SK-N-SH treated with all-trans-retinoic acid at 6 μM for 48 hours (cell line): ENCODE measurements around the gene BCAM.
A peak's percentile ranks its signal among the peaks of the same experiment; 100 is the strongest.

ENCODE experiments used
- ATAC-seq: fragments of 200-7000 bp; cut with Tn5 transposase; 3 replicates; pipeline ENCODE4 v1.9.1; 2020; ENCODE audit warnings: mild to moderate bottlenecking, moderate library complexity
- BACH2 ChIP-seq: fragments of 250-450 bp; sonication (Bioruptor Pico); IDR thresholded peaks from 2 replicates; pipeline ENCODE4 v1.9.0; 2021; ENCODE audit warnings: mild to moderate bottlenecking, borderline replicate concordance
- CREB5 ChIP-seq: fragments of 250-450 bp; sonication (Bioruptor Pico); IDR thresholded peaks from 2 replicates; pipeline ENCODE4 v1.5.1; 2020; ENCODE audit warnings: low read depth, mild to moderate bottlenecking, moderate library complexity
- CSDC2 ChIP-seq: fragments of 250-450 bp; sonication (Bioruptor Pico); IDR thresholded peaks from 2 replicates; pipeline ENCODE4 v1.5.0; 2020; ENCODE audit warnings: mild to moderate bottlenecking, moderate library complexity
- CSRNP3 ChIP-seq: fragments of 250-450 bp; sonication (Bioruptor Pico); IDR thresholded peaks from 2 replicates; pipeline ENCODE4 v1.5.1; 2021; ENCODE audit warnings: mild to moderate bottlenecking, moderate library complexity
- ESRRG ChIP-seq: fragments of 250-450 bp; sonication (Bioruptor Pico); IDR thresholded peaks from 2 replicates; pipeline ENCODE4 v1.6.1; 2021; ENCODE audit warnings: mild to moderate bottlenecking
- GLIS3 ChIP-seq: fragments of 250-450 bp; sonication (Bioruptor Pico); IDR thresholded peaks from 2 replicates; pipeline ENCODE4 v1.5.0; 2020; ENCODE audit warnings: mild to moderate bottlenecking, moderate library complexity
- ISL1 ChIP-seq: fragments of 250-450 bp; sonication (Bioruptor Pico); IDR thresholded peaks from 2 replicates; pipeline ENCODE4 v2.1.2; 2022; ENCODE audit warnings: mild to moderate bottlenecking, moderate library complexity
- OSR1 ChIP-seq: fragments of 250-450 bp; sonication (Bioruptor Pico); IDR thresholded peaks from 2 replicates; pipeline ENCODE4 v1.8.0; 2022; ENCODE audit warnings: moderate library complexity, mild to moderate bottlenecking, inconsistent platforms
- PATZ1 ChIP-seq: fragments of 250-450 bp; sonication (Bioruptor Pico); IDR thresholded peaks from 2 replicates; pipeline ENCODE4 v1.8.0; 2020; ENCODE audit warnings: mild to moderate bottlenecking, moderate library complexity, borderline replicate concordance
- POU6F1 ChIP-seq: fragments of 250-450 bp; sonication (Bioruptor Pico); IDR thresholded peaks from 2 replicates; pipeline ENCODE4 v1.8.0; 2021; ENCODE audit warnings: low read depth, mild to moderate bottlenecking, moderate library complexity, borderline replicate concordance
- PPARA ChIP-seq: fragments of 250-450 bp; sonication (Bioruptor Pico); IDR thresholded peaks from 2 replicates; pipeline ENCODE4 v1.5.0; 2020; ENCODE audit warnings: mild to moderate bottlenecking, borderline replicate concordance
- RARB ChIP-seq: fragments of 250-450 bp; sonication (Bioruptor Pico); IDR thresholded peaks from 2 replicates; pipeline ENCODE4 v1.8.0; 2021; ENCODE audit warnings: mild to moderate bottlenecking, moderate library complexity
- SNAI2 ChIP-seq: fragments of 250-450 bp; sonication (Bioruptor Pico); IDR thresholded peaks from 2 replicates; pipeline ENCODE4 v1.5.0; 2020; ENCODE audit warnings: mild to moderate bottlenecking, moderate library complexity
- TCF4 ChIP-seq: fragments of 250-450 bp; sonication (Bioruptor Pico); IDR thresholded peaks from 2 replicates; pipeline ENCODE4 v1.8.0; 2021; ENCODE audit warnings: mild to moderate bottlenecking, moderate library complexity, borderline replicate concordance
- TSHZ2 ChIP-seq: fragments of 250-450 bp; sonication (Bioruptor Pico); IDR thresholded peaks from 2 replicates; pipeline ENCODE4 v1.5.0; 2020; ENCODE audit warnings: mild to moderate bottlenecking, moderate library complexity
- ZC3H10 ChIP-seq: fragments of 250-450 bp; sonication (Bioruptor Pico); IDR thresholded peaks from 2 replicates; pipeline ENCODE4 v1.5.1; 2021; ENCODE audit warnings: mild to moderate bottlenecking, moderate library complexity
- ZFP3 ChIP-seq: fragments of 250-450 bp; sonication (Bioruptor Pico); IDR thresholded peaks from 2 replicates; pipeline ENCODE4 v1.5.0; 2020; ENCODE audit warnings: mild to moderate bottlenecking, moderate library complexity
- ZFP30 ChIP-seq: fragments of 450-650 bp; formaldehyde crosslinking; IDR thresholded peaks from 2 replicates; pipeline ENCODE4 v1.5.0; 2022; ENCODE audit warnings: mild to moderate bottlenecking, moderate library complexity
- ZNF565 ChIP-seq: fragments of 450-650 bp; formaldehyde crosslinking; conservative IDR thresholded peaks from 2 replicates; pipeline ENCODE4 v1.5.0; 2020; ENCODE audit warnings: low read depth, mild to moderate bottlenecking, moderate library complexity
- ZNF70 ChIP-seq: fragments of 450-650 bp; formaldehyde crosslinking; IDR thresholded peaks from 2 replicates; pipeline ENCODE4 v1.5.0; 2020; ENCODE audit warnings: mild to moderate bottlenecking, moderate library complexity

Gene BCAM

GRCh38 chr19:44819246-44819832, 10.4 kb downstream of the BCAM start (continued):
- TF ChIP-seq PATZ1 (CRISPR knock-in tag) (no peak), CSDC2 (CRISPR knock-in tag) (no peak), PPARA (CRISPR knock-in tag) (no peak), TSHZ2 (CRISPR knock-in tag) (no peak), TCF4 (no peak)

GRCh38 chr19:44820648-44821609, 12.0 kb downstream of the BCAM start:
- TF ChIP-seq ZNF70 (CRISPR knock-in tag) = no peak
- TF ChIP-seq SNAI2 (CRISPR knock-in tag) = no peak
- no peak for TF ChIP-seq CSRNP3 (CRISPR knock-in tag)
- TF ChIP-seq GLIS3 (CRISPR knock-in tag) = no peak
- no peak for TF ChIP-seq PPARA (CRISPR knock-in tag)
- TF ChIP-seq TCF4 = no peak
- TF ChIP-seq ZFP3 = no peak
- TF ChIP-seq RARB (CRISPR knock-in tag) = no peak
- TF ChIP-seq TSHZ2 (CRISPR knock-in tag) = no peak
- no peak for TF ChIP-seq PATZ1 (CRISPR knock-in tag)
- TF ChIP-seq ZNF565 (CRISPR knock-in tag) = no peak
- TF ChIP-seq POU6F1 (CRISPR knock-in tag) = no peak
- TF ChIP-seq ZFP30 = no peak
- TF ChIP-seq ESRRG = no peak
- TF ChIP-seq OSR1 (CRISPR knock-in tag) = no peak
- TF ChIP-seq ZC3H10 (CRISPR knock-in tag) = no peak
- TF ChIP-seq ISL1 (CRISPR knock-in tag) = no peak
- no peak for TF ChIP-seq BACH2 (CRISPR knock-in tag)
- TF ChIP-seq CREB5 (CRISPR knock-in tag) = no peak
- peak; percentile 81 for ATAC-seq
